ENCODE measurements around the gene LALBA.

DNA sequence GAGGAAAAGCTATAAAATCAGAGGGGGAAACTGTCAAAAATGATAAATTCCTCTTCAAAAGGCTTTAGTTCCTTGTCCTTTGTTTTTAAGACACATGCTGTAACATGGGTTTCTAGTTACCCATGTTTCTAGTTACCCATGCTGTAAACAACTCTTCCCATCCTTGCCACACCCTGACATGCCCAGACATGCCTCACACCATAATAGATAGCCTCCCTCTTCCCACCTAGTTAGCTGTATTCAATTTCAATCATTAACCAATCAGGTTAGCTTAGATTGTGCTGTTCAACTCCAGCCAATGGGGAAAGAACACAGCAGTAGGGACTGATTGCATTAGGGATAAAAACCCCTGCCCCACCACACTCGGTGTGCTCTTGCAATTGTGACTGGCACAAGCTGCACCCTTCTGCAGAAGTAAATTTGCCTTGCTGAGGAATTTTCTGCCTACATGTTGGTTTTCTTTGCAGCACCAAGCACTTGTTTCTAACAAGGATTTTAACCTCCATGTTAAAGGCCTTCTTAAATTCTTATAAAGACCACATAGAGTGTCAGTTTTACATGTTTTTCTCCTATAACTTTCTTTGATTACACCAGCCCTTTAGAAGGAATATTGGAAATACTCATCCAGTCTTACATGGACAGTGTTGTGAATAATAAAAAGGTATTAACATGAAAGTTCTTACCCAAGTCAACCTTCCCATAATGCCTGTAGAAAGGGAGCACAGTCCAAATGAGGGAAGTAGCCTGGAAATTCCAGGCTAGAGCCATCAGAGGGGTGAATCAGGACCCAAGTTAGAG is 32.5 kb upstream of the LALBA start:
- no peak for TF ChIP-seq POLR2A (IDR thresholded peaks at IDR 0.05)
- TF ChIP-seq, protein P1, sequence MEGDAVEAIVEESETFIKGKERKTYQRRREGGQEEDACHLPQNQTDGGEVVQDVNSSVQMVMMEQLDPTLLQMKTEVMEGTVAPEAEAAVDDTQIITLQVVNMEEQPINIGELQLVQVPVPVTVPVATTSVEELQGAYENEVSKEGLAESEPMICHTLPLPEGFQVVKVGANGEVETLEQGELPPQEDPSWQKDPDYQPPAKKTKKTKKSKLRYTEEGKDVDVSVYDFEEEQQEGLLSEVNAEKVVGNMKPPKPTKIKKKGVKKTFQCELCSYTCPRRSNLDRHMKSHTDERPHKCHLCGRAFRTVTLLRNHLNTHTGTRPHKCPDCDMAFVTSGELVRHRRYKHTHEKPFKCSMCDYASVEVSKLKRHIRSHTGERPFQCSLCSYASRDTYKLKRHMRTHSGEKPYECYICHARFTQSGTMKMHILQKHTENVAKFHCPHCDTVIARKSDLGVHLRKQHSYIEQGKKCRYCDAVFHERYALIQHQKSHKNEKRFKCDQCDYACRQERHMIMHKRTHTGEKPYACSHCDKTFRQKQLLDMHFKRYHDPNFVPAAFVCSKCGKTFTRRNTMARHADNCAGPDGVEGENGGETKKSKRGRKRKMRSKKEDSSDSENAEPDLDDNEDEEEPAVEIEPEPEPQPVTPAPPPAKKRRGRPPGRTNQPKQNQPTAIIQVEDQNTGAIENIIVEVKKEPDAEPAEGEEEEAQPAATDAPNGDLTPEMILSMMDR (IDR thresholded peaks at IDR 0.05) = no peak
